ENCODE results near the gene FGF14.

DNA sequence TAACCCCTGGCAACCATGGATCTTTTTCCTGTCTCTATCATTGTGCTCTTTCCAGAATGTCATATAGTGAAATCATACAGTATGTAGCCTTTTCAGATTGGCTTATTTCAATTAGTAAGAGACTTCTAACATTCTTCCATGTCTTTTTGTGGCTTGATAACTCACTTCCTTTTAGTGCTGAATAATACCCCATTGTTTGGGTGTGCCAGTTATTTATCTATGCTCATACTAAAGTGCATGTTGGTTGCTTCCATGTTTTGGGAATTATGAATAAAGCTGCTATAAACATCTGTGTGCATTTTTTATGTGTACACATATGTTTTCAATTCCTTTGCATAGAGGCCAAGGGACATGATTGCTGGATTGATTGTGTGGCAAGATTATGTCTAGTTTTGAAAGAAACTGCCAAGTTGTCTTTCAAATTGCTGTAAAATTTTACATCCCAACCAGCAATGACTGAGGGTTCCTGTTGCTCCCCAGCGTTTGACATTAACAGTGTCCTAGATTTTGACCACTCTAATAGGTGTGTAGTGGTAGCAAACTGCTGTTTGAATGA, 590.5 kb downstream of the FGF14 start:
- TF ChIP-seq, protein P1, sequence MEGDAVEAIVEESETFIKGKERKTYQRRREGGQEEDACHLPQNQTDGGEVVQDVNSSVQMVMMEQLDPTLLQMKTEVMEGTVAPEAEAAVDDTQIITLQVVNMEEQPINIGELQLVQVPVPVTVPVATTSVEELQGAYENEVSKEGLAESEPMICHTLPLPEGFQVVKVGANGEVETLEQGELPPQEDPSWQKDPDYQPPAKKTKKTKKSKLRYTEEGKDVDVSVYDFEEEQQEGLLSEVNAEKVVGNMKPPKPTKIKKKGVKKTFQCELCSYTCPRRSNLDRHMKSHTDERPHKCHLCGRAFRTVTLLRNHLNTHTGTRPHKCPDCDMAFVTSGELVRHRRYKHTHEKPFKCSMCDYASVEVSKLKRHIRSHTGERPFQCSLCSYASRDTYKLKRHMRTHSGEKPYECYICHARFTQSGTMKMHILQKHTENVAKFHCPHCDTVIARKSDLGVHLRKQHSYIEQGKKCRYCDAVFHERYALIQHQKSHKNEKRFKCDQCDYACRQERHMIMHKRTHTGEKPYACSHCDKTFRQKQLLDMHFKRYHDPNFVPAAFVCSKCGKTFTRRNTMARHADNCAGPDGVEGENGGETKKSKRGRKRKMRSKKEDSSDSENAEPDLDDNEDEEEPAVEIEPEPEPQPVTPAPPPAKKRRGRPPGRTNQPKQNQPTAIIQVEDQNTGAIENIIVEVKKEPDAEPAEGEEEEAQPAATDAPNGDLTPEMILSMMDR (IDR thresholded peaks at IDR 0.05; ENCODE audit: poor library complexity) = no peak
- TF ChIP-seq EZH2phosphoT487 (IDR thresholded peaks at IDR 0.05; ENCODE audit: low read depth, severe bottlenecking, unreplicated experiment) (no peak), EZH2 (IDR thresholded peaks at IDR 0.05; ENCODE audit: borderline replicate concordance) (no peak)
